ENCODE measurements around the gene UPF2. TPM values are rescaled to one million over a fixed set of nuclear protein-coding genes. Genes with fewer than 3 reads are reported as not detected.

Gene UPF2
- total and polyA plus RNA-seq, 10 of the 15 experiments (the other 5 are each of a cell fraction or from before 2014, with no cell fraction given) = 21.0 to 44.4 (median 25.9) TPM

GRCh38 chr10:11934262-11934661, 108.3 kb downstream of the UPF2 start (continued):
- TF ChIP-seq, protein P1, sequence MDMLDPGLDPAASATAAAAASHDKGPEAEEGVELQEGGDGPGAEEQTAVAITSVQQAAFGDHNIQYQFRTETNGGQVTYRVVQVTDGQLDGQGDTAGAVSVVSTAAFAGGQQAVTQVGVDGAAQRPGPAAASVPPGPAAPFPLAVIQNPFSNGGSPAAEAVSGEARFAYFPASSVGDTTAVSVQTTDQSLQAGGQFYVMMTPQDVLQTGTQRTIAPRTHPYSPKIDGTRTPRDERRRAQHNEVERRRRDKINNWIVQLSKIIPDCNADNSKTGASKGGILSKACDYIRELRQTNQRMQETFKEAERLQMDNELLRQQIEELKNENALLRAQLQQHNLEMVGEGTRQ (IDR thresholded peaks at IDR 0.05; ENCODE audit: borderline replicate concordance, low read depth, low read length) = no peak
- TF ChIP-seq STAT1 (conservative IDR thresholded peaks at IDR 0.05) = no peak
- TF ChIP-seq CTCF (IDR thresholded peaks at IDR 0.05 in 2 of 3, conservative IDR thresholded peaks at IDR 0.05 in 1 of 3; ENCODE audit: control insufficient read depth in 2 of 3, extremely low read depth in 1 of 3, insufficient read depth in 1 of 3, low read depth in 3 of 3, low read length in 3 of 3) = no peak
- TF ChIP-seq NRF1 (conservative IDR thresholded peaks at IDR 0.05; ENCODE audit: low read depth, low read length) = no peak
- no peak for TF ChIP-seq EGR1 (IDR thresholded peaks at IDR 0.05; ENCODE audit: borderline replicate concordance in 1 of 2, low read depth in 2 of 2, low read length in 2 of 2)
- no peak for TF ChIP-seq ATF7 (IDR thresholded peaks at IDR 0.05; ENCODE audit: low read depth)
- no peak for TF ChIP-seq TBL1XR1 (IDR thresholded peaks at IDR 0.05; ENCODE audit: low read depth, low read length)

- RAD21 ChIA-PET (ENCODE audit: unreplicated experiment) = no interaction called here
- Histone ChIP-seq H3K36me3 (ENCODE audit: control insufficient read depth in 2 of 2, insufficient read depth in 2 of 2, low read length in 1 of 2) (peaks cover 10 to 21% of the 10 kb centered on the region in 2 experiments), H3K9me3 (replicated peaks; ENCODE audit: control insufficient read depth, insufficient read depth, low read length) (no peaks in the 10 kb centered on the region), H3K4me3 (no peak overlapping the region), H3K27ac (ENCODE audit: control insufficient read depth, insufficient read depth) (no peak overlapping the region), H3K27me3 (replicated peaks in 1 of 2; ENCODE audit: control insufficient read depth in 2 of 2, insufficient read depth in 2 of 2, low read length in 1 of 2) (no peaks in the 10 kb centered on the region), H3K4me2 (ENCODE audit: control insufficient read depth, insufficient read depth) (no peak overlapping the region), H4K20me1 (ENCODE audit: control insufficient read depth, insufficient read depth) (no peaks in the 10 kb centered on the region), H2AFZ (ENCODE audit: control insufficient read depth, low read depth, low read length) (no peak overlapping the region), H3K79me2 (ENCODE audit: control insufficient read depth, insufficient read depth, low read length) (no peaks in the 10 kb centered on the region), H3K4me1 (ENCODE audit: control insufficient read depth, insufficient read depth, low read length) (no peaks in the 10 kb centered on the region), H3K9ac (ENCODE audit: control insufficient read depth, insufficient read depth, low read length) (no peak overlapping the region)
- ATAC-seq = no peak
- POLR2A ChIA-PET = no interaction called here
- no TSS peak for BruUV-seq (replicated peaks)
- CTCF ChIA-PET = no interaction called here
- SMC1A ChIA-PET (ENCODE audit: uncharacterized antibody, unreplicated experiment) = no interaction called here
- 94% methylated on average over 3 of the region's 3 CpGs for WGBS (ENCODE audit: insufficient coverage, insufficient replicate concordance, low lambda C conversion rate, missing lambda C conversion rate)
- no peak for FAIRE-seq
- intact Hi-C loops (cut with micrococcal nuclease; ENCODE audit: unreplicated experiment) (no loop called here), in situ Hi-C loops (cut with MboI) (no loop called here)
- no peak for DNase-seq (ENCODE audit: low read depth, low spot score)
- TF ChIP-seq NRF1 (conservative IDR thresholded peaks at IDR 0.05; ENCODE audit: low read depth, low read length) (no peak), LARP7 (IDR thresholded peaks at IDR 0.05) (no peak), FOXK2 (IDR thresholded peaks at IDR 0.05) (no peak), BACH1 (IDR thresholded peaks at IDR 0.05; ENCODE audit: borderline replicate concordance) (no peak), TCF7 (IDR thresholded peaks at IDR 0.05; ENCODE audit: borderline replicate concordance) (no peak)
- TF ChIP-seq, protein P2, sequence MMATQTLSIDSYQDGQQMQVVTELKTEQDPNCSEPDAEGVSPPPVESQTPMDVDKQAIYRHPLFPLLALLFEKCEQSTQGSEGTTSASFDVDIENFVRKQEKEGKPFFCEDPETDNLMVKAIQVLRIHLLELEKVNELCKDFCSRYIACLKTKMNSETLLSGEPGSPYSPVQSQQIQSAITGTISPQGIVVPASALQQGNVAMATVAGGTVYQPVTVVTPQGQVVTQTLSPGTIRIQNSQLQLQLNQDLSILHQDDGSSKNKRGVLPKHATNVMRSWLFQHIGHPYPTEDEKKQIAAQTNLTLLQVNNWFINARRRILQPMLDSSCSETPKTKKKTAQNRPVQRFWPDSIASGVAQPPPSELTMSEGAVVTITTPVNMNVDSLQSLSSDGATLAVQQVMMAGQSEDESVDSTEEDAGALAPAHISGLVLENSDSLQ (IDR thresholded peaks at IDR 0.05) = no peak
These were observed 108.9 kb downstream of the UPF2 start for GRCh38 chr10:11933577-11934223.

All from GM12878 (cell line).